GM21526 (cell line): ENCODE results near the gene ELOVL5.

Experiments
- ATAC-seq: cut with Tn5 transposase; IDR thresholded peaks from one replicate; pipeline ENCODE4 v1.9.1; 2021; ENCODE audit warnings: moderate library complexity; ENCODE audit not compliant: unreplicated experiment, low FRiP score

Gene ELOVL5

DNA sequence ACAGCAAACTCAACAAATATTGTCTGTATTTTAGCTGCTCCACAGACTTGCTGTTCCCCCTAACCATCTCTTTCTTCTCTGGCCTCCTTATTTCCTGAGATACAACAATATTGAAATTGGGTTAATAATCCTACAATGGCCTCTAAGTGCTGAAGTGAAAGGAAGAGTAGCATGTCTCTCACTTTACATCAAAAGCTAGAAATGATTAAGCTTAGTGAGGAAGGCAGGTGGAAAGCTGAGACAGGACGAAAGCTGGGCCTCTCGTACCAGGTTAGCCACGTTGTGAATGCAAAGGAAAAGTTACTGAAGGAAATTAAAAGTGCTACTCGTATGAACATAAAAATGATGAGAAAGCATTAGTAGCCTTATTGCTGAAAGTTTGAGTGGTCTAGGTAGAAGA is 63.8 kb downstream of the ELOVL5 start:
- no peak for ATAC-seq

- no peak for ATAC-seq
Observed at GRCh38 chr6:53282741-53283140, 66.0 kb downstream of the ELOVL5 start.

DNA sequence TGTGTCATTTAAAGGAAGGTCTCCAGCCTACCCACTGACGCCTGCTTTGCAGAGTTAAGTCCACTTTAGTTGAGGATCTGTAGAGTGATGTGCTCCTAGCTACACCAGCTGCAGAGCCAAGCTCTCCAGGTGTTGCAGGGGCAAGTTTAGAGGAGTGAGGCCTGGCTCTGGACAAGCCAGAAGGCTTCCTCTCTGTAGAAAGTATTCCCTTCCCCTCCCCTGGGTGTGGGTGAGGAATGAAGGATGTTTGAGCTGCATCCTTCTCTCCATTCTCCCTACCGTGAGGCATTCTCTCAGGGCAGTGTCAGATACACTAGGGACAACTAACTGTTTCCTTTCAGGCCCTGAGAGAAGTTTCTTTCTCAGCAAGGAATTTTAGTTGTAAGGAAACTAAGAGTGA is 66.5 kb downstream of the ELOVL5 start:
- ATAC-seq, result no peak

DNA sequence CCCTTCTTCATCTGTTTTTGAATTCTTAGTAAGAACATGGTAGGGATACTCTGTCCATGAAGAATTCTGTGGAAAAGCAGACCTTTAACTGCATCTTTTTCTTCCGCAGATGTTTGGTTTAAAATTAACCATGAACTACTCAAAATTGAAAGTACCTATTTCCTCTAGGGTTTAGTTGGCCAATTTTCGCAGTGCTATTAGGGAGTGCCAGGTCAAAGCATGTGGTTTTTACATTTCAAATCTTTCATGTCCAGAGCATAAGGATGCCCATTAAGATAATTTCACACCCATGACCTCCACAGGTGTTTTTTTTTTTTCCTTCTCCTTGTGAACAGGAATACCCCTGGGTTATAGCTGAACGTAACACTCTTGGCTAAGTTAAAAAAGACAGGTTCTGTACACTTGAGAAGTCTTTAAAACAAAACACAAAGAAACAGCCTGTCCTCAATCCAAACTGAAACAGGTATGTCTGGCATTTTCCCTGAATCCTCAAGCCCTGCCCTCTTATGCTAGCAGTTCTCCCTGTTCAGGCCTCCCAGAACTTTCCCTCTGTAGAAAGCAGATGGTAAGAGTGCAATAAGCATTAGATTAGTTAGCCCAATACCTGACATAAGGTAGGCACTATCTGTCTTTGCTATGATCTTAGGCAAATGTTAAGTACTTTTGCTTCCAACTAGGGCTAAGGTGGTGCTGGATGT is 67.1 kb downstream of the ELOVL5 start:
- no peak for ATAC-seq

DNA sequence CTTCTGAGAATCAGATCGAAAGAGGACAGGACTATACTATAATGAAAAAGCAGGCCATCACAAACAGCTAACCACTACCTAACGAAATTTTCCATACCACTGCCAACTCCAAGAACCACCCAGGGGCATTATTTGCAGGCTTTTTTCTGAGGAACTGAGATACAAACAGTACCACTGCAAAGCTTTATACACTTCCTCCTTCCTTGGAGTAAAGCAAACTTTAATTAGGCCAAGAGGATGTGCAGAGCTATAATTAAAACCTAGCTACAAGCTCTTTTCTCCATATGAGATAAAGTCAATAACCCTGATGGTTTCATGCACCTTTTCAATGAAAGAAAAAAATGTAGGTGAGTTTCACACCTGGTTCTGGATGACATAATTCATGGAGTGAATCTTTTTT is 68.5 kb downstream of the ELOVL5 start:
- ATAC-seq, result no peak

- no peak for ATAC-seq
Observed at GRCh38 chr6:53279293-53279692, 69.5 kb downstream of the ELOVL5 start.

- ATAC-seq, result no peak
Observed at GRCh38 chr6:53273370-53273769, 75.4 kb downstream of the ELOVL5 start.

- no peak for ATAC-seq
Observed at GRCh38 chr6:53269827-53270226, 78.9 kb downstream of the ELOVL5 start.

DNA sequence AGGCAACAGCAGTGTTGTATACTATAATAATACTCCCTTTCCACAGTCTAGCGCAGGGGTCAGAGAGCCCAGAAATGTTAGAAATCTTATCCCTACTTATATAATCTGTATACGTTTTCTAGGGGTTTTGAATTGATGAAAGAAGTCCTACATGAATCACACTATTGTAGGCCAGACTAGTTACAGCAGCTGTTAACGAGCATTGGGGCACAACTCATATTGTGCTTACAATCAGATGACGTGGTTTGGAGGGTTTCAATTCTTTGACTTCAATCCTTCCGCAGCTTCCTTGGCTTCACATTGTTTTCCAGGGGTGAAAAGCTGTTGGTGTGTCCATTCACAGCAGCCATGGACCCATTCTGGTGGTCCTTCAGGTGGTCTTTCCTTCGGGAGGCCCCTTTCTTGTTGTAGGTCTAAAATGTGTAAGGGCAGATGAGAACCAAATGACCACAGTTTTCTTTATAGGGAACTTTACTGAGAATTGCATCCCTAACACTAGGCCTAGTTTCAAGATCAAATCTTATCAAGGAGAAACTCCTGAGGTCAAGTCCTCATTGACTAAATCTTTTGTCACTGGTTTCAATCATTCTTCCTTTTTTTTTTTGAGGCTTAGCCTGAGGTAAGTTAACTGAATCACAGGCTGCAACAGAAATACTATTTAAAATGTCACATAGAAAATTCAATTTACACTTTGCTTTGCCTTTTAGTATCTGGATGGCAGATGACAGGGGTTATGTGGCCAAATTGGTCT is 79.7 kb downstream of the ELOVL5 start:
- no peak for ATAC-seq

DNA sequence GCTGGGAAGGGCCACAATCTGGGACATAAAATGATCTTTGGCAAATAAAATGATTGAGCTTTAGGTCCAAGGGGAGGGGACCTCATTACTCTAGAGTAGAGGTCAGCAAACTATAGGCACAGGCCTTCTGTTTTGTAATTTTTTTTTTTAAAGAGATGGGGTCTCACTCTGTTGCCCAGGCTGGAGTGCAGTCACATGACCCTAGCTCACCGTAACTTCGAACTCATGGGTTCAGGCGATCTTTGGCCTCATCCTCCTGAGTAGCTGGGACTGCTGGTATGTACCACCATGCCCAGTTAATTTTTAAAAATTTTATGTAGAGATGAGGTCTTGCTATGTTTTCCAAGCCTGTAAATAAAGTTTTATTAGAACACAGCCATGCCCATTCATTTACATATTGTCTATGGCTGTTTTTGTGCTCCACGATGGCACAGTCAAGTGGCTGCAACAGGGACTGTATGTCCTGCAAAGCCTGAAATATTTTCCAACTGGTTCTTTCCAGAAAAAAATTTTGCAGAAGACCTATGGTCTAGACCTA is 82.1 kb downstream of the ELOVL5 start:
- ATAC-seq, result no peak

GRCh38 chr6:53264915-53265607 is 83.7 kb downstream of the ELOVL5 start:
- no peak for ATAC-seq

DNA sequence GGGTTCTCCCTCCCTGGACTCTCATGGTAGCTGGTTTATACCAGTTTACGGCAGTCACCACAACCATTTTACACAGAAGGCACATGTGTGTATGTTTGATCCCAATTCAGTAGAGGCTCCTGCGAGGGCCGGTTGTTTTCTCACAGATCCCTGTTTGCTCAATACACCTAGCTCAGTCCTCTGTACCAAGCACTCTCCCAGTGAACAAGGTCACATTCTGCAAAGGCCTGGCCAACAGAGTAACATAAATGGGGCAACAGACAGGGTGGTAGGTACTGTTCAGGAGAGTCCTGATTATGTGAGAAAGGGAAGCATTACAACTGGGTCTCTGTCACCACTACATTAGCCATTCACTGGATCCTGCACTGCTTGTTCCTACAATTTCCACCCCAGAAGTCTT is 84.4 kb downstream of the ELOVL5 start:
- no peak for ATAC-seq

DNA sequence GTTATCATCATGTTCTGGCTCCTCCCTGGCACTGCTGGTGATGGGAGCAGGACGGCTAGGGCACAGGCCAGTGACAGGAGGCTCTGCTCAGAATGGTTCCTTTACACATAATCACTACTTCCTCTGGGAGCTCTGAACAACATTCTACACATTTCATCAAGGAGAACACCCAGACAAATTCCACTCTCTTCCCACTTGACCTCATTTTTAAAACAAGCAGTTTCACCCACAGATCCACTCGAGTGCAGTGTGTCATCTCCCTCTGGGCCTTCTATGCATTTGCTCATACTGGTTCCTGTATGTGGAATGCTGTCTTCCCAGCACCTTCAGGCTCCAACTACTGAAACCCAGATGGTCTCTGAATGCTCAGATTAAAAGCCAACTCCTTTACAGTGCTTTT is 84.8 kb downstream of the ELOVL5 start:
- no peak for ATAC-seq

GRCh38 chr6:53259860-53260580 is 88.7 kb downstream of the ELOVL5 start:
- no peak for ATAC-seq

- no peak for ATAC-seq
Observed at GRCh38 chr6:53258774-53259155, 90.0 kb downstream of the ELOVL5 start.

GRCh38 chr6:53258076-53258773 is 90.5 kb downstream of the ELOVL5 start:
- no peak for ATAC-seq

- ATAC-seq, result no peak
Observed at GRCh38 chr6:53257533-53257932, 91.2 kb downstream of the ELOVL5 start.

GRCh38 chr6:53257001-53257400 is 91.7 kb downstream of the ELOVL5 start:
- no peak for ATAC-seq

DNA sequence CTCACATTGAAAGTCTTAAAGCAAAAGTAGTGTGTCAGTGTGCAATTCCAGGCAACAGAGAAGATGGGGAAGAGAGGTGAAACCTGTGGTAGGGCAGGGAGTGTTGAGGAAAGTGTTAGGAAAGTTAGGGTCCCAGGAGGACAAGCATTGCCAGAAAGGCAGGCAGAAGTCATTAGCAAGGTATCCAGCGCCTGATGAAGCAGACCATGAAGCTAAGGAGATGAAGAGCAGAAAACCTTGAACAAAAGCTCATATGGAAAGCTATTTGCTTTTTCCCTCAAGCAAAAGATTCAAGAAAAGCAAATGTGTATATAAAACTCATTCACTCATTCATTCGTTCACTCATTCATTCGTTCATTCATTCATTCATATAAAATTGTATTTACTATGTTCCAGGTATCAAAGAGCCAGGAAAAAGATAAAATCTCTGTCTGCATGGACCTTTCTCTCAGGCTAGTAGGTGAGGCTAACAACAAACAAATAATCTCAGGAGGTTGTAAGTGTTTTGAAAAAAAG is 96.5 kb downstream of the ELOVL5 start:
- no peak for ATAC-seq
